ENCODE data around the gene FAM53B.

FAM53B gene

GRCh38 chr10:124733571-124734245 lies 10.5 kb downstream of the FAM53B start:
- H3K4me3 ChIP-seq (ENCODE audit: low read length): no peak overlapping the region
- no peak for TF ChIP-seq CTCF (IDR thresholded peaks at IDR 0.05; ENCODE audit: insufficient read depth, low read depth, low read length, missing control alignments)
- DNase-seq (ENCODE audit: low read depth): no peak

- no peak for TF ChIP-seq CTCF (IDR thresholded peaks at IDR 0.05; ENCODE audit: insufficient read depth, low read depth, low read length, missing control alignments)
- H3K4me3 ChIP-seq (ENCODE audit: low read length): no peak overlapping the region
- DNase-seq (ENCODE audit: low read depth): peak; percentile 81
Observed at GRCh38 chr10:124732931-124733570, 11.1 kb downstream of the FAM53B start.

- no peak for TF ChIP-seq CTCF (IDR thresholded peaks at IDR 0.05; ENCODE audit: insufficient read depth, low read depth, low read length, missing control alignments)
- no peak overlapping the region for H3K4me3 ChIP-seq (ENCODE audit: low read length)
- no peak for DNase-seq (ENCODE audit: low read depth)
Observed at GRCh38 chr10:124731551-124731950, 12.6 kb downstream of the FAM53B start.

- no peak overlapping the region for H3K4me3 ChIP-seq (ENCODE audit: low read length)
- no peak for TF ChIP-seq CTCF (IDR thresholded peaks at IDR 0.05; ENCODE audit: insufficient read depth, low read depth, low read length, missing control alignments)
- no peak for DNase-seq (ENCODE audit: low read depth)
Observed at GRCh38 chr10:124730790-124731189, 13.4 kb downstream of the FAM53B start.

GRCh38 chr10:124728830-124729661 lies 15.1 kb downstream of the FAM53B start:
- no peak for TF ChIP-seq CTCF (IDR thresholded peaks at IDR 0.05; ENCODE audit: insufficient read depth, low read depth, low read length, missing control alignments)
- no peak for DNase-seq (ENCODE audit: low read depth)
- H3K4me3 ChIP-seq (ENCODE audit: low read length): no peak overlapping the region

- no peak for DNase-seq (ENCODE audit: low read depth)
- no peak overlapping the region for H3K4me3 ChIP-seq (ENCODE audit: low read length)
- no peak for TF ChIP-seq CTCF (IDR thresholded peaks at IDR 0.05; ENCODE audit: insufficient read depth, low read depth, low read length, missing control alignments)
Observed at GRCh38 chr10:124728071-124728829, 15.9 kb downstream of the FAM53B start.

Data from epithelial cell of esophagus (primary cell).